Neural cell (in vitro differentiated cells): ENCODE data around the gene PARP8. TPM values are rescaled to one million over a fixed set of nuclear protein-coding genes. Genes with fewer than 3 reads are reported as not detected.

ENCODE experiments used
- H2AFZ ChIP-seq: fragments of 200-600, 300-800 bp; sonication (generic), shearing (Covaris generic); 2 replicates; pipeline ENCODE4 v1.6.0; 2014; ENCODE audit warnings: low read depth, mild to moderate bottlenecking, antibody characterized with exemption, low read length, moderate library complexity
- H3F3A ChIP-seq: fragments of 200-600 bp; shearing (Covaris generic); 2 replicates; pipeline ENCODE4 v1.6.1; 2016; ENCODE audit warnings: mild to moderate bottlenecking, moderate library complexity, mixed read lengths, antibody characterized with exemption, low read length; ENCODE audit not compliant: insufficient read depth, poor library complexity, severe bottlenecking
- H3K27ac ChIP-seq: fragments of 200-600, 300-800 bp; sonication (generic), shearing (Covaris generic); 2 replicates; pipeline ENCODE4 v1.5.1; 2014; ENCODE audit warnings: mild to moderate bottlenecking, low read length, moderate library complexity
- H3K27me3 ChIP-seq: fragments of 300-800, 200-600 bp; sonication (generic), shearing (Covaris generic); 2 replicates; pipeline ENCODE4 v1.6.0; 2014; ENCODE audit warnings: mild to moderate bottlenecking, low read depth, low read length, moderate library complexity; ENCODE audit not compliant: insufficient read depth
- H3K36me3 ChIP-seq: fragments of 300-800, 200-600 bp; sonication (generic), shearing (Covaris generic); 2 replicates; pipeline ENCODE4 v1.5.1; 2014; ENCODE audit warnings: mild to moderate bottlenecking, antibody characterized with exemption, low read length, moderate library complexity; ENCODE audit not compliant: insufficient read depth
- H3K4me2 ChIP-seq: fragments of 300-800, 200-600 bp; sonication (generic), shearing (Covaris generic); 2 replicates; pipeline ENCODE4 v1.6.0; 2014; ENCODE audit warnings: mild to moderate bottlenecking, low read length
- H3K4me3 ChIP-seq: fragments of 300-800, 200-600 bp; sonication (generic), shearing (Covaris generic); 2 replicates; pipeline ENCODE4 v1.5.1; 2014; ENCODE audit warnings: mild to moderate bottlenecking, low read length, moderate library complexity
- H3K79me2 ChIP-seq: fragments of 200-600 bp; shearing (Covaris generic); replicated peaks from 2 replicates; pipeline ENCODE4 v1.6.0; 2014; ENCODE audit warnings: mild to moderate bottlenecking, low read length, moderate library complexity; ENCODE audit not compliant: insufficient read depth
- H3K9ac ChIP-seq: fragments of 300-800, 200-600 bp; sonication (generic), shearing (Covaris generic); 2 replicates; pipeline ENCODE4 v1.6.1; 2016; ENCODE audit warnings: mild to moderate bottlenecking, low read length, mixed read lengths
- H3K9me2 ChIP-seq: fragments of 200-600 bp; shearing (Covaris generic); 2 replicates; pipeline ENCODE4 v1.6.1; 2016; ENCODE audit warnings: mild to moderate bottlenecking, low read length, mixed read lengths; ENCODE audit not compliant: insufficient read depth
- H3K9me3 ChIP-seq: fragments of 200-600, 300-800 bp; sonication (generic), shearing (Covaris generic); 2 replicates; pipeline ENCODE4 v1.6.1; 2016; ENCODE audit warnings: mild to moderate bottlenecking, mixed run types, low read length, moderate library complexity, mixed read lengths
- H4K20me1 ChIP-seq: fragments of 200-600 bp; shearing (Covaris generic); 2 replicates; pipeline ENCODE4 v1.6.1; 2016; ENCODE audit warnings: mild to moderate bottlenecking, mixed run types; ENCODE audit not compliant: insufficient read depth
- CTCF ChIP-seq: fragments of 450-650 bp; IDR thresholded peaks from 2 replicates; pipeline ENCODE4 v1.5.1; 2014; ENCODE audit warnings: antibody characterized with exemption, mild to moderate bottlenecking, moderate library complexity; ENCODE audit not compliant: poor library complexity, severe bottlenecking
- EP300 ChIP-seq: fragments of 450-650 bp; conservative IDR thresholded peaks from 2 replicates; pipeline ENCODE4 v1.6.1; 2014; ENCODE audit warnings: antibody characterized with exemption, mild to moderate bottlenecking, moderate library complexity; ENCODE audit not compliant: poor library complexity, severe bottlenecking
- EZH2 ChIP-seq: fragments of 200-600, 300-800 bp; shearing (Covaris generic), sonication (generic); IDR thresholded peaks from 2 replicates; pipeline ENCODE4 v1.6.1; 2014; ENCODE audit warnings: antibody characterized with exemption, low read length, borderline replicate concordance, mild to moderate bottlenecking; ENCODE audit not compliant: insufficient read depth, poor library complexity, severe bottlenecking
- MXI1 ChIP-seq: fragments of 450-650 bp; conservative IDR thresholded peaks from 2 replicates; pipeline ENCODE4 v1.6.1; 2014; ENCODE audit warnings: antibody characterized with exemption, mild to moderate bottlenecking; ENCODE audit not compliant: poor library complexity, severe bottlenecking
- POLR2AphosphoS5 ChIP-seq: IDR thresholded peaks from 2 replicates; pipeline ENCODE4 v1.6.1; 2012
- RAD21 ChIP-seq: fragments of 450-650 bp; conservative IDR thresholded peaks from 2 replicates; pipeline ENCODE4 v1.6.1; 2014; ENCODE audit warnings: antibody characterized with exemption, mild to moderate bottlenecking, moderate library complexity
- REST ChIP-seq: IDR thresholded peaks from 2 replicates; pipeline ENCODE4 v1.6.1; 2012; ENCODE audit warnings: borderline replicate concordance
- SMC3 ChIP-seq: fragments of 450-650 bp; conservative IDR thresholded peaks from 2 replicates; pipeline ENCODE4 v1.6.1; 2014; ENCODE audit warnings: antibody characterized with exemption, mild to moderate bottlenecking, moderate library complexity; ENCODE audit not compliant: poor library complexity
- TAF1 ChIP-seq: IDR thresholded peaks from 2 replicates; pipeline ENCODE4 v1.6.1; 2012; ENCODE audit warnings: low read depth
- polyA plus RNA-seq: library from polyadenylated mRNA; depleted of rRNA; stranded (reverse); fragments of >200 nt; gene quantifications from 2 replicates; pipeline ENCODE4 v1.2.3, GENCODE V29; 2014

The PARP8 gene
- polyA plus RNA-seq, 1 donor from 2014 or later: 29.9 TPM

- H3K79me2 ChIP-seq: no peaks in the 10 kb centered on the region
- H3K27ac ChIP-seq: no peak overlapping the region
- H3F3A ChIP-seq: no peaks in the 10 kb centered on the region
- TF ChIP-seq CTCF (no peak), EP300 (no peak), TAF1 (no peak), RAD21 (no peak), REST (no peak), EZH2 (no peak), SMC3 (no peak), MXI1 (no peak), POLR2AphosphoS5 (no peak)
- H3K36me3 ChIP-seq: no peaks in the 10 kb centered on the region
- no peaks in the 10 kb centered on the region for H4K20me1 ChIP-seq
- H3K4me2 ChIP-seq: no peak overlapping the region
- no peak overlapping the region for H2AFZ ChIP-seq
- no peaks in the 10 kb centered on the region for H3K9me2 ChIP-seq
- no peak overlapping the region for H3K9ac ChIP-seq
- no peak overlapping the region for H3K4me3 ChIP-seq
- H3K27me3 ChIP-seq: no peaks in the 10 kb centered on the region
- no peaks in the 10 kb centered on the region for H3K9me3 ChIP-seq
Measured at GRCh38 chr5:50711280-50711679, 44.8 kb downstream of the PARP8 start.

- no peaks in the 10 kb centered on the region for H3K79me2 ChIP-seq
Measured at GRCh38 chr5:50712479-50712878, 46.0 kb downstream of the PARP8 start.

More at GRCh38 chr5:50712479-50712878, 46.0 kb downstream of the PARP8 start:
- no peaks in the 10 kb centered on the region for H3K9me3 ChIP-seq
- no peaks in the 10 kb centered on the region for H3K27me3 ChIP-seq
- H3K36me3 ChIP-seq: no peaks in the 10 kb centered on the region
- no peak overlapping the region for H2AFZ ChIP-seq
- H3K4me2 ChIP-seq: peak overlapping the region; percentile 6
- H3K4me3 ChIP-seq: no peak overlapping the region
- H3F3A ChIP-seq: no peaks in the 10 kb centered on the region
- H4K20me1 ChIP-seq: no peaks in the 10 kb centered on the region
- H3K9me2 ChIP-seq: no peaks in the 10 kb centered on the region
- H3K27ac ChIP-seq: no peak overlapping the region
- TF ChIP-seq EP300 (peak; percentile 31), TAF1 (no peak), POLR2AphosphoS5 (peak; percentile 64), MXI1 (no peak)
- H3K9ac ChIP-seq: no peak overlapping the region
